DMS114 treated with DMSO at 0.1 percent for 48 hours (cell line): ENCODE measurements around the gene THOP1.

Experiments
- DNase-seq: peaks from one replicate; lab custom pipeline; 2025; ENCODE audit not compliant: unreplicated experiment; lab: John Stamatoyannopoulos, UW

THOP1 gene

GRCh38 chr19:2802826-2803225, 17.5 kb downstream of the THOP1 start:
- DNase-seq = no peak

- no peak for DNase-seq
Observed at GRCh38 chr19:2803486-2804155, 18.3 kb downstream of the THOP1 start.

GRCh38 chr19:2804156-2805004, 19.1 kb downstream of the THOP1 start:
- DNase-seq = no peak

- DNase-seq = no peak
Observed at GRCh38 chr19:2805261-2805900, 20.1 kb downstream of the THOP1 start.

GRCh38 chr19:2805991-2806649, 20.8 kb downstream of the THOP1 start:
- no peak for DNase-seq

GRCh38 chr19:2806736-2807378, 21.6 kb downstream of the THOP1 start:
- DNase-seq = no peak

GRCh38 chr19:2807379-2808128, 22.3 kb downstream of the THOP1 start:
- DNase-seq = no peak

- no peak for DNase-seq
Observed at GRCh38 chr19:2808129-2808941, 23.0 kb downstream of the THOP1 start.

GRCh38 chr19:2809387-2810140, 24.3 kb downstream of the THOP1 start:
- DNase-seq = no peak

- DNase-seq = no peak
Observed at GRCh38 chr19:2810141-2811091, 25.1 kb downstream of the THOP1 start.

GRCh38 chr19:2811221-2811722, 26.0 kb downstream of the THOP1 start:
- no peak for DNase-seq

- DNase-seq = no peak
Observed at GRCh38 chr19:2811735-2812413, 26.6 kb downstream of the THOP1 start.

- no peak for DNase-seq
Observed at GRCh38 chr19:2812414-2813234, 27.3 kb downstream of the THOP1 start.

- no peak for DNase-seq
Observed at GRCh38 chr19:2813235-2814160, 28.2 kb downstream of the THOP1 start.

- DNase-seq = no peak
Observed at GRCh38 chr19:2814426-2814825, 29.1 kb downstream of the THOP1 start.
